Measurements from ENCODE around the gene RALGAPA2.

- TF ChIP-seq CTCF (IDR thresholded peaks at IDR 0.05) (no peak), POLR2A (IDR thresholded peaks at IDR 0.05) (no peak)
These were observed 46.7 kb upstream of the RALGAPA2 start for GRCh38 chr20:20759132-20759531.

All from testis (tissue), 2 donors.